Sigmoid colon (tissue), 3 donors: ENCODE measurements around the gene NOD2.

Experiments used
- POLR2A ChIP-seq, 2 donors: fragments of 450-650 bp; IDR thresholded peaks; one replicate each; pipeline ENCODE4 v1.6.1; 2016; ENCODE audit warnings: antibody characterized with exemption in 2 of 2, mild to moderate bottlenecking in 2 of 2, moderate library complexity in 2 of 2
- TF ChIP-seq, protein P1 (sequence below), 4 experiments: fragments of 450-650 bp in 3 of 4; fragments of 200-600 bp in 1 of 4; IDR thresholded peaks; one replicate each; pipeline ENCODE4 v1.5.1; 2016 to 2019; ENCODE audit warnings: antibody characterized with exemption in 4 of 4, mild to moderate bottlenecking in 3 of 4, moderate library complexity in 2 of 4

DNA sequence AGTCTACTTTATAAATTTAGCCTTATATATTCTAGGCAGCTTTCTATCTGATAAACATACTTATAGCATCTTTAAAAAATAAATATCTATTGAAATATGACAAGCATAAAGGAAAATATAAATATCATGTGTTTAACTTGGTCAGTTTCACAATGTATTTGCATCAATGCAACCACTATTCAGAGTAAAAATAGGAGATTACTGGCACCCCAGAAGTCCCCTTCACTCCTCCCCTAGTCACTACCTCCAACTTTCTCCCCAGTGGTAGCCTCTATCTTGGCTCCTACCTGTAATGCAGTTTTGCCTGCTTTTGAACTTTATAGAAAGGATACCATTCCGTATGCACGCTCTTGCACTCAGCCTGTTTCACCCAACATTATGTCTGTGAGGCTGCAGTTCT lies 3.2 kb upstream of the NOD2 start:
- TF ChIP-seq, protein P1, sequence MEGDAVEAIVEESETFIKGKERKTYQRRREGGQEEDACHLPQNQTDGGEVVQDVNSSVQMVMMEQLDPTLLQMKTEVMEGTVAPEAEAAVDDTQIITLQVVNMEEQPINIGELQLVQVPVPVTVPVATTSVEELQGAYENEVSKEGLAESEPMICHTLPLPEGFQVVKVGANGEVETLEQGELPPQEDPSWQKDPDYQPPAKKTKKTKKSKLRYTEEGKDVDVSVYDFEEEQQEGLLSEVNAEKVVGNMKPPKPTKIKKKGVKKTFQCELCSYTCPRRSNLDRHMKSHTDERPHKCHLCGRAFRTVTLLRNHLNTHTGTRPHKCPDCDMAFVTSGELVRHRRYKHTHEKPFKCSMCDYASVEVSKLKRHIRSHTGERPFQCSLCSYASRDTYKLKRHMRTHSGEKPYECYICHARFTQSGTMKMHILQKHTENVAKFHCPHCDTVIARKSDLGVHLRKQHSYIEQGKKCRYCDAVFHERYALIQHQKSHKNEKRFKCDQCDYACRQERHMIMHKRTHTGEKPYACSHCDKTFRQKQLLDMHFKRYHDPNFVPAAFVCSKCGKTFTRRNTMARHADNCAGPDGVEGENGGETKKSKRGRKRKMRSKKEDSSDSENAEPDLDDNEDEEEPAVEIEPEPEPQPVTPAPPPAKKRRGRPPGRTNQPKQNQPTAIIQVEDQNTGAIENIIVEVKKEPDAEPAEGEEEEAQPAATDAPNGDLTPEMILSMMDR (IDR thresholded peaks at IDR 0.05), result no peak
- TF ChIP-seq POLR2A (IDR thresholded peaks at IDR 0.05), result no peak
